NCI-H187 (cell line): Measurements from ENCODE around the gene CEP76.

Source experiments
- DNase-seq, 2 experiments: peaks; one replicate each; lab custom pipeline; 2025; lab: John Stamatoyannopoulos, UW

Gene CEP76, protein sequence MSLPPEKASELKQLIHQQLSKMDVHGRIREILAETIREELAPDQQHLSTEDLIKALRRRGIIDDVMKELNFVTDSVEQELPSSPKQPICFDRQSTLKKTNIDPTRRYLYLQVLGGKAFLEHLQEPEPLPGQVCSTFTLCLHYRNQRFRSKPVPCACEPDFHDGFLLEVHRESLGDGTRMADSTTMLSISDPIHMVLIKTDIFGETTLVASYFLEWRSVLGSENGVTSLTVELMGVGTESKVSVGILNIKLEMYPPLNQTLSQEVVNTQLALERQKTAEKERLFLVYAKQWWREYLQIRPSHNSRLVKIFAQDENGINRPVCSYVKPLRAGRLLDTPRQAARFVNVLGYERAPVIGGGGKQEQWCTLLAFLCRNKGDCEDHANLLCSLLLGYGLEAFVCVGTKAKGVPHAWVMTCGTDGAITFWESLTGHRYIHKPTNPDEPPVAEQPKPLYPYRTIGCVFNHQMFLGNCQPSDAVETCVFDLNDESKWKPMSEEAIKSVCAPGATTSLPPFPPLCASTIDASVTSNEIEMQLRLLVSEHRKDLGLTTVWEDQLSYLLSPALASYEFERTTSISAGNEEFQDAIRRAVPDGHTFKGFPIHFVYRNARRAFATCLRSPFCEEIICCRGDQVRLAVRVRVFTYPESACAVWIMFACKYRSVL

DNA sequence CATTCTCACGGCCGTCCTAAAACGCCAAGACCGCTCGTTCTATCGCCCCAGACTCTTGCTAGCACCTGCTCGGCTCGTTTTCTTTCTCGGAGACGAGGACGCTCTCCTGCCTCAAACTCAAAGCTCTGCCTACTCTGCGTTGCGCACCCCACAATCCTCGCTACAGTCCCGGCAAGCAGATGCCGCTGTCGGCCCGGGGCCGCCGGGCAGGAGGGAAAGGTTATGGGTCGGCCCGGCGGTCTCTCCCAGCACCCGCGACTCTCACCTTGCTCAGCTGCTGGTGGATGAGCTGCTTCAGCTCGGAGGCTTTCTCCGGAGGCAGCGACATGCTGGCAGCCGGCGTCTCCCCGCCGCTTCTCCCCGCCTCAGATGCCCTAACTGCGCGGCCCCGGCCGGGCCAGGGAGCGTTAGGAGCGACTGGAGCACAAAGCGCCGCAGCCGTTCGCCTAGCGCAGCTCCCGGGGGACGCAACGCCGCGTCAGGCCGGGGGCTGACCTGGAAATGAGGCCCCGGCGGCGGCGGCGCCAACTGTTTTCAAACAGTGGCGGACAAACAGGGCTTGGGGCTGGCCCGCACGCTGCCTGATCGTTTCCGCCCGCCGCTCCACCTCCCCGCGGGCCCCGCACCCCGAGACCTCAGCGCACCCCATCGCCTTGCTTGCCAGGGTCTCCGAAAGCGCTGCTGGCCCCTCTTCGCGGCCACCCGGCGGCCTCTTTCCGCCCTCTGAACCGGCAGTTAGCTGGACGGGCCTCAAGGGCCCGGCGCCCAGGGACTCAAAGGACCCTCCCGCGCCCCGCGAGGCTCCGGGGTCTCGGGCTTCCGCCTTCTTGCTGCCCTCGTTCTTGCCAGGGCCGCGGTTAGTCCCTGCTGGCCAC lies at the start of gene CEP76, which contains the start of gene PSMG2:
Gene CEP76 (minus strand): TSS at position 503 of the 875 bp plus-strand sequence. CDS start 175 bp downstream, at position 328.
Gene PSMG2 (plus strand): TSS at position 822 of the 875 bp plus-strand sequence. CDS start 66 bp downstream, outside the sequence.
- peak; percentile 75 to 79 for DNase-seq

DNA sequence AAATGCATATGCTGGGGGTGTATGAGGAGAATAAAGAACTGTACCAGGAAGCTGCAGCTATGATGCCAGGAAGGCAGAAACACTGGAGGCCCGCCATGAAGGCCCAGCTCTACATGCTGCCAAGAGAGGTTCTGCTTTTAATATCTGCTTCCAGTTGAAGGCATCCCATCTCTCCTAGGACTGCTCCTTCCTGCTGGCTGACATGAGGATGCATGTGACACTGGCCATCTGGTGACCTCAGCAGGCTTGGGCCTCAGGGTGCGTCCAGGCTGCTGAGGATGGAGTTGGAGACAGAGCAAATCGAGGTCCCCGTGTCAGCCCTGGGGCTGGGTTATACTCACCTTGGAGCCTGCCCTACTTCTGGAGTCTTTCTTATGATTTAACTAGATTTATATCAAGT lies 49.4 kb upstream of the CEP76 start:
- no peak for DNase-seq

DNA sequence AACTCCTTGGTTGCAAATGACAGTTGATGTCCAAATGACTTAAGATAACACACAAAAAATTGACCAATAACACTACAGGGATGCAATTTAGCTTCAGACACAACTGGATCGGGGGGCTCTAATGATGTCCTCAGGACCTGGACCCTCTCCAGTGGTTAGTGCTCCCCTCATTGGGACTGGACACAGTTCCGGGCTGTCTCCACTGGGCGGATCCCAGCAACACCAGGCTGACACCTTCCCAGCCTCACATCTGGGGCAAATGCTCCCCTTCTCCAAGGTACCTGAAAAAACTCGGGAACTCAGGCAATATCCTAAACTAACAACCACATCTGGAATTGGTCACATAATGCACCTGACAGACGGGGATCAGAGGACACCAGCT lies 49.0 kb upstream of the CEP76 start:
- DNase-seq, result no peak

DNA sequence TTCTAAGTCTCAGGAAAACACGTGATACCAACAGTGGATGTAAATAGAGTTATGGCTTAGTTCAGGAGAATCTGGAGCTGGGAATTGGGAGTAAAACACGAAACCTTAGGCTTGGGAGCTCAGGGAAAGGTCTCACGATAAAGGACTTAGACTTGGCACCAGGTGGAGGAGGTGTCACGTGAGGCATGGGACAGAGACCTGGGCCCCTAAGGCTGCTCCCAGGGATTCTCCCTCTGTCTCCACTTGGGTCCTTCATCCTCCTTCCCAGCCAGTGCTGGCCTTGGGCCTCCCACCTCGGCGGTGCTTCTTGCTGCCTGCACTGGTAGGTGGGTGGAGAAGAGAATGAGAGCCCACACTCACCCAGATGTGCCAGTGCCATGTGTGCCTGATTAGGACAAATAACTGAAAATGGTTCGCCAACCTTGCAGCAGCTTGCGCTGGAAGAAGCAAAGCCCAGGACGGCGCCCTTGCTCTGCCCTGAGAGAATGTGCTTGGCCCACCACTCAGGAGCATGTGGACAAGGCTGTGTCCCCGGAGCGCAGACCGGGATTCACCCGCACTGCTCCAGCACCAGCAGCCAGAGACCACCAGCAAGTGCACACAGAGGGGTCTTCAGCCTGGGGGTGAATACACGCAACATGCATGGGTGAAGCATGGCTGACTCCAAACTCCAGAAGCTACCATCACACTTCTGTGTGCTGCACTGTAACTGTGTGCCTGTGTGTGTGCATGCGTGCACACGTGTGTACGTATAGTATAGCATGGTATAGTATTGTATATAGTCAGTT lies 48.4 kb upstream of the CEP76 start:
- DNase-seq, result no peak

DNA sequence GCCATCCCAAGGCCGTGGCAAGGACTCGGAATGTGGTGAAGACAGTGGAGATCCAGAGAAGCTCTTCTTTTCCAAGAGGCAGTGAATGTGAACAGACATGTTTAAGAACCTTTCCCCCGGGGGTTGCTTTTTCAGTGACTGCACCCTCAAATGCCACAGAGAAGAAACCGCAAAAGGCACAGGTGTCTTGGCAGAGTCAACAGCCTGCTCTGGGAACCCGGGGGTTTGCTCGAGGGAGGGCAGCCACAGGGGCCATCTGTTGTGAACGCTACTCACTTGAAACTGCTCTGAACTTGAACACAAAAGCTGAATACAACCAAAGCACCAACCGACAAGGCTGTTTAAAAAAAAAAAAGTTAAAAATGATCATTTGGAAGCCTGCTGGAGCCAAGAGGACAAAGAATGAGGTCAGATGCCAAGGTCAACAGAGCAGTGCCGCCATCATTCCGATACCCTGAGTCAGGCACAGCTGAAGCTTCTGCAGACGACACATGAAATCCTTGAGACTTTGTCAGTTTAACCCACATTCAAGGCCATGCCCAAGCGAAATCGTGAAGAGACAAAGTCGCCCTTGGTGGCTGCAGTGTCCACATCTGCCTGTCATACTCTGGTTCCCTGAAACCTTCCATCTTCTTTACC lies 47.7 kb upstream of the CEP76 start:
- DNase-seq, result peak; percentile 57 to 73

DNA sequence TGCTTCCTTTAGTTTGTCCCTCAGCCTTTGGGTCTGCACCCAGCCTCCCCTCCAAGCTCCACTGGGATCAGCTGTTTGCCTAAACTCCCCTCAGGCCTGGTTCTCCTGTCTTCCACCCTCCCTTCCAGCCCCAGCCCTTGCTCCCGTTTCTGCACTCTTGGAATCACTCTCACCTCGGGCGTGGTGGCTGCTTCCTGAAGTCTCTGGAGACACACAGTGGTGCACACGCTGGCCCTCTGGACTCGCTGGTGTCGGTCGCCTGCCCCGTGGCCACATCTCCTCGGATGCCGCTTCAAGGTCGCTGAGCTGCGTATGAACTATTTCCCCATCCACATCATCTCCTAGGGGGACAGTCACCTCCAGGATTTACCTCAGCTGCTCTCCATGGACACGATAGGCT lies 46.6 kb upstream of the CEP76 start:
- no peak for DNase-seq

DNA sequence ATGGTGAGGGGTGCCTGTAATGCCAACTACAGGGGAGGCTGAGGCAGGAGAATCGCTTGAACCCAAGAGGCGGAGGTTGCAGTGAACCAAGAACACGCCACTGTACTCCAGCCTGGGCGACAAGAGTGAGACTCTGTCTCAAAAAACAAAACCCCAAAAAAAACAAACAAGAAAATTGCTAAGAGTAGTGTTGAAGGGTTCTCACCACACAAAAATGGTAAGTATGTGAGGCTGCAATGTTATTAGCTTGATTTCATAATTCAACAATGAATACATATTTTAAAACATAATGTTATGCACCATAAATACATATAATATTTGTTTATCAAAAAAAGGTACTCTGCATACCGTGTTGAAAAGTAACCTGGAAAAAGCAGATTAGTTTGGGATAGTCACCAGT lies 46.1 kb upstream of the CEP76 start:
- no peak for DNase-seq

DNA sequence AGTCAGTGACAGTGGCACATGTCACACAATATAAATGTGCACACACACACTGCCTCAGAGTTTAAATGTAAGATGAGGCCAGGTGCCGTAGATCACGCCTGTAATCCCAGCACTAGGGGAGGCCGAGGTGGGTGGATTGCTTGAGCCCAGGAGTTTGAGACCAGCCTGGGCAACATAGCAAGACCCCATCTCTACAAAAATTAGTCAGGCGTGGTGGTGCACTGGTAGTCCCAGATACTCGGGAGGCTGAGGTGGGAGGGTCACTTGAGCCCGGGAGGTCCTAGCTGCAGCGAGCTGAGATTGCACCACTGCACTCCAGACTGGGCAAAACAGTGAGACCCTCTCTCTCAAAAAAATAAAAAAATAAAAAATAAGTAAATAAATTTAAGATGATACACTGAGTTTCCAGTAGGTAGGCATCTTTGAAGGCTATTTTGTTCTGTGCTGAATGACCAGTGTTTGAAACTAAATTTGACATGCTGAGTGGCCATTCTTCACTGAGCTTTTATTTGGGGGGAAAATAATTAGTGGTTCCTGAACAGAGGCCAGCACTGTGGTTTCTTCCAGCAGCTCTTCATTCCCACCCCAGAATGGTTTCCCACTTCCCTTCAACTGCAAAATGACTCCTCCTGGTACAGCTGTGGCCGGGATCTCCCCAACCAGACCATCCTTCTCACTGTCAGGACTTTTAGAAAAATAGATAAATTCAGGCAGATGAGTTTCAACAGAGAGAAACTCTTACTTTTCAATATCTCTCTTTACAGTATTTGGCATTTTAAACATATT lies 45.2 kb upstream of the CEP76 start:
- DNase-seq, result no peak

DNA sequence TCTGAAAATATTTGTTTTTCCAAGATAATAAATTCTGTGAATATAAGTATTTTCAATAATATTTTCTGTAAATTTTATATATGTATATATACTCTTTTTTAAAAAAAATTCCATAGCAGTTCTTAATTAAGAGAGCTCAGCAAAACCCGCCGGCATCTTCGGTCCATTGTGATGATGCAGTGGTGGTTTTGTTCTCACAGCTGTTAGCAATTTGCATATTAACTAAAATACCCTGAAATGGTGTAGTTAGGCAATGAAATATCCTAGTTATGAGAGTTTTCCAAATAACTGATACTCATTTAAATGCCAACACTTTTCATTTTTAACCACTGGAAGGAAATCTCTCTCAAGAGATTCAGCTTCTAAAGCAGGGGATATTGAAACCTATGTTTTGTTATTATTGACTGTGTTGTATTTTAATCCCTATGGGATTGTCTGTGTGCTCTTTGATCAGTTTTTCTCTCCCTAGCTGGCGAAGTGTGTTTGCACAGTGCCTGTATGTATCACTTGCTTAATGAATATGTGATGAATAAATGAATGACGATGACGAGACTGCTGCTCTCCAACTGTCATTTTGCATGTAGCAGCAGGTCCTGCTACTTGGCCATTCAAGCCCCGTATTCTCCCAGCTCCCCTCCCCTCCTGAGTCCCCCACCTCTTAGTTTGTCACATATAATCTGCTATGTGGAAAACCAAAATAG lies 42.7 kb upstream of the CEP76 start:
- no peak for DNase-seq

DNA sequence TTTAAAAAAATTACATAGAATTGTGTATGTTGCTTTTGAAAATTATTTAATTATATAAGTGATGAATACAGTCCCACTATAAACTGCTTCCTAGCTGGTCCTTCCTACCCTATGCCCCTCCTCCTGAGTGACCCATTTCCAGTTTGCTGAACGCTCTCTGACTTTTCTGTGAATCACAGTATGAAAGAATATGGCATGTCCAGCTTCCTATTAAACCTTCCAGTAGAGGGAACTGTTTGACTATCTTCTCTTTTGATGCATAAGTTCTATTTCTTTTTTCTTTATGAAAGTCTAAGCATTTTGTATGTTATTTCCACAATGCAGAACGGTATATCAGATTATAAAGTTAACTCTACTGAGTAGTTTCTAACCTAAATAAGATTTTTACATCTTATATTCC lies 41.6 kb upstream of the CEP76 start:
- DNase-seq, result no peak

DNA sequence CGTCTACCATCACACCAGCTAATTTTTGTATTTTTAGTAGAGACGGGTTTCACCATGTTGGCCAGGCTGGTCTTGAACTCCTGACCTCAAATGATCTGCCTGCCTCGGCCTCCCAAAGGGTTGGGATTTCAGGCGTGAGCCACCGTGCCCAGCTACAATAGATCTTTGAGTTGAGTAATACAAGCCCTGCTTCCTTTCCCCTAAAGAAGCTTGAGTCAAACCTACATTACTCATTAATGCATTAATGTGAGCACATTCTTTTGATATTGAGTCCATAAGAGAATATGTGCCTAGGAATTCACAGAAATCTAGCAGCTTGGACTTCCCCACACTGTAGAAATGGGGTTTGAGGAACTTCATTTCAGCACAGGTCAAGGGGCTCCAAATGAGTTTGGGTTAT lies 39.9 kb upstream of the CEP76 start:
- DNase-seq, result no peak

DNA sequence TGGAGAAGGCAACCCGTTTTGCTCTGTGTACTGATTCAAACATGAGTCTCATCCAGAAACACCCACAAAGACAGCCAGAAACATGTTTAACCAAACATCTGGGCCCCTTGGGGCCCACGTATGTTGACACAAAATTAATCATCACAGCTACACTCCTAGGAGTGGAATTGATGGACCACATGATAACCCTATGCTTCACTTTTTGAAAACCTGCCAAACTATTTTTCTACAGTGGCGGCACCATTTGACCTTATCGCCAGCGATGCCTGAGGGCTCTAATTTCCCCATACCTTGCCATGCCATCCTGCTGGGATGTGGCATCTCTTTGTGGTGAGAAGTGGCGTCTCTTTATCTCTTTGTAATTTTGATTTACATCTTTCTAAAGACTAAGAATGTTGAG lies 38.8 kb upstream of the CEP76 start:
- peak; percentile 13 to 24 for DNase-seq

DNA sequence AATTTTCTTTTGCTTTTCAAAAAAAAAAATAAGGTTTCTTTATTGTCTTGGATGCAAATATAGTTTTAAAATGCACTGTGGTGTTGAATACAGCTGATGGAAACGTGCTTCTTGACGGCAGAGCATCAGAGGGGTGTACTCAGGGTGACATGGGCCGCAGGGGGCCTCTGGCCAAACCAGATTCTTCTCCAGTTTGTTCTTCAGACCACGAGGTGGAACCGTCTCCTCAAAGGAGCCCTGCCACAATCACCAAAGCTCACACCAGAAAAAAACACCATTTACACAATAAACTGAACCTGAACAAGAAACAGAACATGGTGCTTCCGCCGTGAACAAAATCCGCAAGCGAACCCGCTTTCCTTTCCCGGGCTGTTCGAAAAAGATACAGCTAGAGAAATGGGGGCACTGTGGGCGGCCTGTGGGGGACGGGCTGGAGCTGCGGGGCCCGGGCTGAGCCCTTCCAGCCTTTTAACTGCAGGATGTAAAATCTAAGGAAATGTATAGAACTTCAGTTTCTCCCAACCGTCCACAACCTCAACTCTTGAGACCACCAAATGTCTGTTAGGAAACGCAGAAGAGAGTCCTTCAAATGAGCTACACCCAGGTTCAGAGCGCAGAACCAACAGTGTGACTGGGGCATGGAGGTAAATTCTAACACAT lies 34.9 kb upstream of the CEP76 start:
- DNase-seq, result no peak

DNA sequence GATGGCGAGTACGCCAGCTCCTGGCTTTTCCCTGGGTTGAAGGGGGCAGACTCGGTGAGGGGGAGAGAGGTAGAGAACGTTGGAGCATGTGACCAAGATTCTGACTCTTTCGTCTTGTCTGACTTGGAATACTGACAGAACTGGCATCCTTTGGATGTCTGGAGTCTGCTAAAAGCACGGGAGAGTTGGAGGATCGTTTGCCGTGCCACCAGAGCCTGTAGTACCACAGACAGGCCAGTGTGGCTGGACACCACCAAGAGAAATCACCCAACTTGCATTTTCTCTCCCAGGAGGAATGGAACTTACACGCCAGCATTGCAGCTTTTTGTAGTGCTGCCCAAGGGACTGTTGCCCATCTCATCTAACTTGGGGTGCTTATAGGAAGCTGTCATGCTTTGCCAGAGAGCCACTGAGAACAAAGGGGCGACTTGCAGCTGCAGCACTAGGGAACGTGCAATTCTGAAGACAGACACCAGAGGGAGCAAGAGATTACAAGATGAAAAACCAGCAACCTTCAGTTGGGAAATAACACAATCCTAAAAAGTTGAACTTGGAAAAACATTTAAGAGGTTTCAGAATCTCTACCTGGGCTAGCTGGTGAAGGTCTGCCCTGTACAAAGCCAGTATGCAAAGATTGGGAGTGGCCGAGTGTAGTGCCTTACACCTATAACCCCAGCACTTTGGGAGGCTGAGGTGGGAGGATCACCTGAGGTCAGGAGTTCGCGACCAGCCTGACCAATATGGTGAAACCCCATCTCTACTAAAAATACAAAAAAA lies 24.4 kb upstream of the CEP76 start:
- DNase-seq, result peak in 1 of 2 experiments; percentile 4

DNA sequence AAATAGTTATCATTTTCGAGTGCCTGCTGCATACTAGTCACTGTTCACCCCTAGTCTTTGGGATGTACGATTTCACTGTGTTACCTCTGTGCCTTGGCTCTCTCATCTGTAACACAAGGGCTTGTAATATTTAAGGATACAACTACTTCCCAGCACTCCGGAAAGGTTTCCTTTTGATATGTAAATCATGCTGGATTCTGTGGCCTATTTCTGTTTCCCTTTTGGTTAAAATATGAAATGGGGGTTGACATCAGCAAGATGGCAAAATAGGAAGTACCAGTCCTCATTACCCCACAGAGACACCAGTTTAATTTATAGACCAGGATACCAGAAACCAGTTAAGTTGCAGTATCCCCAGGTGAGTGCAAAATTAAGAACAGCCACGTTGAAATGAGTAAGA lies 23.8 kb upstream of the CEP76 start:
- DNase-seq, result no peak

DNA sequence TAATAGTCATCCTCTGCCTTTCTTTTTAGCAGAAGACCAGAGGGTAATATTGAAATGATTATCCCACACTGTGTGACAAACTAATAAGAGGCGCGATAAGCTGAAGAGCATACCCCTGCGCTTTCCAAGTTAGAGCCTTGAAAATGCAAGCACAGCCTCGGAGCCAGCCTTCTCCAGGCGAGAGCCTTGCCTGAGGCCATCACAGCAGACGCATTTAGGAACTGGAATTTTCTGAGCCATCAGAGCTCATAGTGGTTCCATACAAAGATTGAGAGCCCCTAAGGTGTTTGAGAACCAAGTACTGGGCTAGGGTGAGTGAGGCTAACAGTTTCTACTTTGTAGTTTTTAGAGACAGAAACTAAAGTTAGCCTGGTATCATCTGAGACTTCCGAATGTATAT lies 20.2 kb upstream of the CEP76 start:
- no peak for DNase-seq

DNA sequence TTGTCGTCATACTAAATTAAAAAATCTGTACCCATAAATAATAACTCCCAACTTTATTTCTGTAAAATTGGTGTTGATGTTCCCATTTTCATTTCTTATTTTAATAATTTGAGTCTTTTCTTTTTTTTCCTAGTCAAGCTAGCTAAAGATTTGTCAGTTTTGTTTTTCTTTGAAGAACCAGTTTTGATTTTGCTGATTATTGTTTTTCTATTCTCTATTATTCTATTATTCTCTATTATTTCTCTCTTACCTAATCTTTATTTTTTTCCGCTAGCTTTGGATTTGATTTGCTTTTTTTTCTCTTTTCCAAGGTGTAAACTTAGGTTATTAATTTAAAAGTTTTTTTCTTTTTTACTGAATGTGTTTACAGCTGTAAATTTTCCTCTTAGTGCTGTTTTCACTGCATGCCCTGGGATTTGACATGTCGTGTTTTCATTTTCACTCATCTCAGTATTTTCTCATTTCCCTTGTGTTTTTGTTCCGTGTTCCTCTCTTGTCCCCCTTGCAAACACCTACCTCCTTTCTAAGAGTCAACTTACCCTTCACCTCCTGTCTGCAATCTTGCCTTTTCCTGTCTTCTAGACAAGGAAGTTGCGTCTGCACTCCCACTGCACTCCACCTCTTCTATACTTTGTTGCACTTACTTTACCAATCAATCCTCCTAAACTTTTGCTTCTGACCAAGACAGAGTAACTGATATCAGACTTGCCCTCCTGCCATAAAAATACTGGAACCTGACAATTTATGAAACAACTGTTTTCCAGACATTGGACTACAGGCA lies 19.2 kb upstream of the CEP76 start:
- DNase-seq, result no peak

DNA sequence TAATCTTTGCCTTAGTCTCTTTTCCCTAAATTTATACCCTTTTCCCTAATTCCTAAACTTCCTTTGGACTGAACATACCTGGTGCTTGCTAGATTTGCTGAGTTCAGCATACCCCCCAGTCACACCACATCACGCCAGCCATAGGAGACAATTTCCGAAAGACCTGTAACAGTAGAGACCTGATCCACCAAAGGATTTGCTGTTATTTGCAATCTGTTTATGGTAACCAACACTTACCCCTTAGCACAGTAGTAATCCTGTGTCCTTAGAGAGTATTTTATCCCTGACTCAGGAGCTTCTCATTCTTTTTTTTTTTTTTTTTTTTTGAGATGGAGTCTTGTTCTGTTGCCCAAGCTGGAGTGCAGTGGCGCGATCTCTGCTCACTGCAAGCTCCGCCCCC lies 8.9 kb upstream of the CEP76 start:
- no peak for DNase-seq
